GM12864 (cell line): Measurements from ENCODE around the gene NCR3LG1.

Source experiments
- DNase-seq: peaks from one replicate; pipeline ENCODE4 v3.0.0-alpha.2; 2011; ENCODE audit warnings: low read depth
- H3K4me3 ChIP-seq: 2 replicates; pipeline ENCODE4 v1.5.1; 2011; ENCODE audit warnings: mild to moderate bottlenecking, low read depth, low read length, control low read depth
- CTCF ChIP-seq: IDR thresholded peaks from 2 replicates; pipeline ENCODE4 v1.5.1; 2011; ENCODE audit warnings: low read depth, mild to moderate bottlenecking, moderate library complexity, low read length, control low read depth, inconsistent platforms; ENCODE audit errors: missing control alignments

The NCR3LG1 gene

DNA sequence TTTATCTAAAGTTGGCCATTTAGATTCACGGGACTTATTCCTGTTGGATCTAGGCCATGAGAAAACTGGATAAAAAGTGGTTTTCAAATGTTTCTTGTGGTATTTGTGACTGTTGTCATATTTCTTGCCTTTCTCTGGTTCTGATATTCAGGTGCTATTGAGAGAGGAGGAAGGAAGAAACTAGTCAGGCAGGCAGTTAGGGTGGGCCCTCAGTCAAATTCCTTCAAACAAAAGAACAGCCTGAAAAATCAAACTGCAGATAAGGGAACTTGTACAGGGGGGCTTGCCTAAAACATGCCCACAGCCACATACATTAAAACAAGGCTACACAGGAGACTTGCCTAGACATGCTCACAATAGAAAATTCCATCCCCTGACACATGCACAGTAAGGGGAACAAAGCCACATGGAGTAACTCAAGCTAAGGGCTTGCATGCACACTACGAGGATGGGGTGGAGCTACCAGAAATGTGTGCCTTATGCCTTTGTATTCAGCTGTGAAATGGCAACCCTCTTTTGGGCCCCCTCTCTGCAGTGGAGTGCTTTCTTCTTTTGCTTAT is 18.2 kb downstream of the NCR3LG1 start:
- DNase-seq = no peak
- no peak for TF ChIP-seq CTCF
- H3K4me3 ChIP-seq = no peak overlapping the region

DNA sequence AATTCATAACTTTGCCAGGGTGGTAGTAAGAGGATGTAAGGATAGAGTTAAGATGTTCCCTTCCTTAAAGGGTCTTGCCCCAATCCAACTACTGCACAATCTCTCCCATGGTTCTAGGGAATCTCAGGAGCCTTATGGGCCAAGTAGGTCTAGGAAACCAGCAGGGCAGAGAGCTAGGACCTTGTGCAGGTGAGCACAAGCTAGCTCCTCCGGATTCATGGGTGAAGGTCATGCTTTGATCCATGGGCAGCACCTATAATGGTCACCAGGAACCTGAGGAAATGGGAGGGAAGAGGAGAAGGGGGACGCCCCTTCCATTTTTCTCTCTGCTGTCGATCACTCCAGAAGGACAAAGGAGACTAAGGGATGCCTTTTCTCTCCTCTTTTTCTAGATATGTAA is 20.0 kb downstream of the NCR3LG1 start:
- no peak overlapping the region for H3K4me3 ChIP-seq
- no peak for DNase-seq
- no peak for TF ChIP-seq CTCF

GRCh38 chr11:17375547-17375946 is 23.9 kb downstream of the NCR3LG1 start:
- no peak for DNase-seq
- H3K4me3 ChIP-seq = no peak overlapping the region
- TF ChIP-seq CTCF = no peak

GRCh38 chr11:17376493-17376892 is 24.9 kb downstream of the NCR3LG1 start:
- TF ChIP-seq CTCF = no peak
- no peak overlapping the region for H3K4me3 ChIP-seq
- no peak for DNase-seq

GRCh38 chr11:17378655-17379054 is 27.1 kb downstream of the NCR3LG1 start:
- H3K4me3 ChIP-seq = no peak overlapping the region
- TF ChIP-seq CTCF = no peak
- no peak for DNase-seq

DNA sequence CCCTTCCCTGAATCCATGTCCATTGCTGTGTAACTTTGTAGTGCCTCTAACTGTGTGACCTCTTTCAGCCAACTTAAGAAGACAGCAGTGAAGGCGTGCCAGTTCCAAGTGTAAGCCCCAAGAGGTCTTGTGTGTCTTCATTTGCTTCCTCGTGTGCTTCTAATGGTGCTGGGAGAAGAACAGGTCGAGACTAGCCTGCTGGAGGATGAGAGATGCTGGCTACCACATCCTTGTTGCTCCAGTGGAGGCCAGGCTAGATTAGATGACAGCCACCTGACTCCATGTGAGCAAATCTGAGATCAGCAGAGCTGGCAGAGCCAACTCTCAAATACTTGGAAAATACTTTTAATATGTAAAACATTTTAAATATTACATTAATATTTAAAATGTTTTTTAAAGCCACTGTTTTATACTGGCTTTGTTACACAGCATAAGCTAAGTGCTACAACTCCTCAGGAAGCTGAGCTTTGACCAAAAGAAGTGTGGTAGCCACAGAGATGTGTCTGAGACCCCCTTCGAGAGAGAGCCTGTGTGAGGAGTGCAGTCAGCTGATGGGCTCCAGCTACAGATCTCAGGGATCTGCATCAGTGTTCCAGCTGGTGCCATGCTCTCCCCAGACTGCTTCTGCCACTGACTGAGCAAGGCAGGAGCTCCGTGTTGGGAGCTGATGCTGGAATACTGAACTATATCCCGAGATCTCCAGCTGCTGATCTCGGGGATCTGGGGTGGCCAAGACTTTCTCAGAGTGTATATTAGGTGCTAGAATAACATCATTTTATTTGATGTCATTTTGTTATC is 28.0 kb downstream of the NCR3LG1 start:
- no peak for TF ChIP-seq CTCF
- no peak for DNase-seq
- no peak overlapping the region for H3K4me3 ChIP-seq

DNA sequence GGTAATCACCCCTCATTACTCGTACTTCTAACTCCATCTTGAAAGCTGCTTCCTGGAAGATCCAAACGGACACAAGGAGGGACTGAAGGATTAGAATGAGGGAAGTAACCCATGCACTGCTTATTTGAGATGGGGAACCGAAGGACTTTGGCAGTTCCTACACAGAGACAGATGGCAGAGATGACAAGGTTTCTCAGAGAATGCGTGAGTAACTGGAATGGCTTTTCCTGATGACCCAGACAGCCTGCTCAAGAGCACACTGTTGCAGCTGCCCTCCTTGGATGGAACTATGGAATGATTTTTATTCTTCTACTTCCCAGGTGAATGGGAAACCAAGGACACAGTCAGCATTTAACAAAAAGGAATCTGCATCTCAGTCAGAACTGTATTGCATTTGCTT is 29.6 kb downstream of the NCR3LG1 start:
- no peak overlapping the region for H3K4me3 ChIP-seq
- no peak for TF ChIP-seq CTCF
- no peak for DNase-seq
